WTC11 (cell line): Measurements from ENCODE around the gene ZRANB1. TPM values are rescaled to one million over a fixed set of nuclear protein-coding genes. Genes with fewer than 3 reads are reported as not detected.

Source experiments
- ATAC-seq: fragments of 200-7000 bp; cut with Tn5 transposase; 2 replicates; pipeline ENCODE4 v1.10.0; 2021; ENCODE audit warnings: mild to moderate bottlenecking, moderate library complexity
- CTCF ChIA-PET: fragments of 300-600 bp; sonication (Branson Sonifier 250); formaldehyde crosslinking; loops from one replicate; lab custom pipeline; 2021; ENCODE audit warnings: antibody characterized with exemption; lab: Charles Lee
- POLR2A ChIA-PET: fragments of 350-600 bp; sonication (Branson Sonifier 250); formaldehyde crosslinking; loops from one replicate; lab custom pipeline; 2021; ENCODE audit warnings: antibody characterized with exemption; lab: Charles Lee
- DNase-seq: peaks from one replicate; pipeline ENCODE4 v3.0.0; 2021; ENCODE audit warnings: low spot score
- H3K27ac Mint-ChIP-seq: 2 replicates; pipeline ENCODE4 v1.8.0; 2021; ENCODE audit warnings: mixed read lengths
- H3K27me3 Mint-ChIP-seq: 2 replicates; pipeline ENCODE4 v1.8.0; 2021; ENCODE audit warnings: low read depth, mild to moderate bottlenecking, moderate library complexity, mixed read lengths
- H3K36me3 Mint-ChIP-seq: 2 replicates; pipeline ENCODE4 v1.8.0; 2021; ENCODE audit warnings: mixed read lengths
- H3K4me1 Mint-ChIP-seq: 2 replicates; pipeline ENCODE4 v1.8.0; 2022; ENCODE audit warnings: mixed read lengths
- H3K4me3 Mint-ChIP-seq: 2 replicates; pipeline ENCODE4 v1.8.0; 2021; ENCODE audit warnings: mild to moderate bottlenecking, moderate library complexity, mixed read lengths
- H3K9me3 Mint-ChIP-seq: 2 replicates; pipeline ENCODE4 v1.8.0; 2021; ENCODE audit warnings: mixed read lengths
- AR ChIP-seq: fragments of 250-450 bp; sonication (Bioruptor Pico); IDR thresholded peaks from 2 replicates; pipeline ENCODE4 v1.9.0; 2021; ENCODE audit warnings: mild to moderate bottlenecking
- ATF1 ChIP-seq: sonication (generic); formaldehyde crosslinking; IDR thresholded peaks from 2 replicates; pipeline ENCODE4 v1.8.1; 2023; ENCODE audit warnings: mild to moderate bottlenecking, moderate library complexity, missing genetic modification reagents
- CREM ChIP-seq: sonication (generic); formaldehyde crosslinking; IDR thresholded peaks from 2 replicates; pipeline ENCODE4 v1.8.1; 2022; ENCODE audit warnings: mild to moderate bottlenecking, missing genetic modification reagents, moderate library complexity
- ELF4 ChIP-seq: sonication (generic); formaldehyde crosslinking; IDR thresholded peaks from 2 replicates; pipeline ENCODE4 v1.8.1; 2022; ENCODE audit warnings: low read depth, mild to moderate bottlenecking, moderate library complexity, missing genetic modification reagents
- JAZF1 ChIP-seq: fragments of 250-450 bp; sonication (Bioruptor Pico); IDR thresholded peaks from 2 replicates; pipeline ENCODE4 v1.9.0; 2021; ENCODE audit warnings: moderate library complexity, mild to moderate bottlenecking, inconsistent platforms
- NFE2L1 ChIP-seq: sonication (generic); formaldehyde crosslinking; IDR thresholded peaks from 2 replicates; pipeline ENCODE4 v1.8.1; 2023; ENCODE audit warnings: missing genetic modification reagents
- NR2C2 ChIP-seq: sonication (generic); formaldehyde crosslinking; IDR thresholded peaks from 2 replicates; pipeline ENCODE4 v1.8.0; 2022; ENCODE audit warnings: mild to moderate bottlenecking, missing genetic modification reagents
- SMAD3 ChIP-seq: sonication (generic); formaldehyde crosslinking; IDR thresholded peaks from 2 replicates; pipeline ENCODE4 v1.8.0; 2022; ENCODE audit warnings: missing genetic modification reagents, mild to moderate bottlenecking, borderline replicate concordance
- SP1 ChIP-seq: sonication (generic); formaldehyde crosslinking; conservative IDR thresholded peaks from 2 replicates; pipeline ENCODE4 v1.8.1; 2022; ENCODE audit warnings: missing genetic modification reagents
- STAT6 ChIP-seq: sonication (generic); formaldehyde crosslinking; conservative IDR thresholded peaks from 2 replicates; pipeline ENCODE4 v1.8.1; 2023; ENCODE audit warnings: mild to moderate bottlenecking, low read depth, missing genetic modification reagents, moderate library complexity
- TCF7 ChIP-seq: sonication (generic); formaldehyde crosslinking; IDR thresholded peaks from 2 replicates; pipeline ENCODE4 v1.8.0; 2022; ENCODE audit warnings: mild to moderate bottlenecking, low read depth, missing genetic modification reagents, moderate library complexity
- TEAD4 ChIP-seq: sonication (generic); formaldehyde crosslinking; IDR thresholded peaks from 2 replicates; pipeline ENCODE4 v1.8.0; 2022; ENCODE audit warnings: mild to moderate bottlenecking, missing genetic modification reagents
- TP53 ChIP-seq: sonication (generic); formaldehyde crosslinking; IDR thresholded peaks from 2 replicates; pipeline ENCODE4 v1.8.1; 2023; ENCODE audit warnings: mild to moderate bottlenecking, missing genetic modification reagents
- USF1 ChIP-seq: sonication (generic); formaldehyde crosslinking; IDR thresholded peaks from 2 replicates; pipeline ENCODE4 v1.8.0; 2022; ENCODE audit warnings: mild to moderate bottlenecking, missing genetic modification reagents
- ZBTB21 ChIP-seq: sonication (generic); formaldehyde crosslinking; IDR thresholded peaks from 2 replicates; pipeline ENCODE4 v1.8.1; 2023; ENCODE audit warnings: mild to moderate bottlenecking, missing genetic modification reagents, borderline replicate concordance
- ZNF281 ChIP-seq: sonication (generic); formaldehyde crosslinking; IDR thresholded peaks from 2 replicates; pipeline ENCODE4 v1.8.0; 2023; ENCODE audit warnings: mild to moderate bottlenecking, missing genetic modification reagents
- ZNF396 ChIP-seq: fragments of 250-450 bp; sonication (Bioruptor Pico); IDR thresholded peaks from 2 replicates; pipeline ENCODE4 v1.8.0; 2021; ENCODE audit warnings: mild to moderate bottlenecking, moderate library complexity, borderline replicate concordance
- ZNF425 ChIP-seq: fragments of 250-450 bp; sonication (Bioruptor Pico); conservative IDR thresholded peaks from 2 replicates; pipeline ENCODE4 v1.9.0; 2021; ENCODE audit warnings: mild to moderate bottlenecking
- total RNA-seq: library from RNA; stranded (reverse); gene quantifications from 3 replicates; pipeline ENCODE4 v1.2.3, GENCODE V29; 2021

ZRANB1 gene
- total RNA-seq, 1 experiment from 2014 or later: 15.9 TPM

- Mint-ChIP-seq H3K4me3 (no peak overlapping the region), H3K27ac (peak overlapping the region; percentile 94), H3K27me3 (no peaks in the 10 kb centered on the region), H3K36me3 (peaks cover 13% of the 10 kb centered on the region), H3K9me3 (no peaks in the 10 kb centered on the region), H3K4me1 (peaks cover 49% of the 10 kb centered on the region)
- TF ChIP-seq TCF7 (CRISPR knock-in tag) (no peak), NR2C2 (CRISPR knock-in tag) (no peak), ZBTB21 (CRISPR knock-in tag) (no peak), TP53 (CRISPR knock-in tag) (no peak), NFE2L1 (no peak)
- no peak for DNase-seq
- ChIA-PET CTCF (interaction anchor here (1.6 kb wide), 1 partner anchor 51 kb away, joined by 4 read pairs; no protein-coding TSS in a partner anchor), POLR2A (interaction anchor here (0.5 kb wide), 1 partner anchor 343 kb away, joined by 3 read pairs; no protein-coding TSS in a partner anchor)
- ATAC-seq: no peak
Measured at GRCh38 chr10:125010362-125010761, 68.4 kb downstream of the ZRANB1 start.

- DNase-seq (no peak), ATAC-seq (no peak)
- peak overlapping the region; percentile 86 for H3K27ac Mint-ChIP-seq
- POLR2A ChIA-PET: interaction anchor here (0.5 kb wide), 1 partner anchor 220 kb away, joined by 3 read pairs; the partner anchor contains the start of gene EEF1AKMT2
- no peak for TF ChIP-seq ELF4 (CRISPR knock-in tag)
- no peak for TF ChIP-seq STAT6 (CRISPR knock-in tag)
- no peak for TF ChIP-seq ATF1
- TF ChIP-seq SMAD3 (CRISPR knock-in tag): no peak
- no peak for TF ChIP-seq ZNF281 (CRISPR knock-in tag)
- H3K4me3 Mint-ChIP-seq: no peak overlapping the region
- no peaks in the 10 kb centered on the region for H3K27me3 Mint-ChIP-seq
- H3K4me1 Mint-ChIP-seq: peaks cover 51% of the 10 kb centered on the region
- no peaks in the 10 kb centered on the region for H3K9me3 Mint-ChIP-seq
- CTCF ChIA-PET: interaction anchor here (0.9 to 1.6 kb wide), 3 partner anchors 34 to 50 kb away, joined by 4 read pairs; no protein-coding TSS in a partner anchor
- H3K36me3 Mint-ChIP-seq: peaks cover 15% of the 10 kb centered on the region
Measured at GRCh38 chr10:125011171-125011925, 69.4 kb downstream of the ZRANB1 start.

GRCh38 chr10:125011926-125012705, 70.2 kb downstream of the ZRANB1 start:
- peaks cover 21% of the 10 kb centered on the region for H3K36me3 Mint-ChIP-seq
- peaks cover 53% of the 10 kb centered on the region for H3K4me1 Mint-ChIP-seq
- H3K4me3 Mint-ChIP-seq: no peak overlapping the region
- no peak for DNase-seq
- CTCF ChIA-PET: interaction anchor here (0.9 to 1.6 kb wide), 4 partner anchors 33 to 49 kb away, joined by 3 to 4 read pairs (median 4); no protein-coding TSS in a partner anchor
- H3K27ac Mint-ChIP-seq: peak overlapping the region; percentile 73
- H3K27me3 Mint-ChIP-seq: no peaks in the 10 kb centered on the region
- POLR2A ChIA-PET: no interaction called here
- ATAC-seq: no peak
- no peaks in the 10 kb centered on the region for H3K9me3 Mint-ChIP-seq
- TF ChIP-seq USF1 (CRISPR knock-in tag) (no peak), TEAD4 (CRISPR knock-in tag) (no peak), SP1 (no peak), ZNF425 (CRISPR knock-in tag) (no peak), ZNF396 (CRISPR knock-in tag) (no peak), JAZF1 (CRISPR knock-in tag) (no peak), CREM (no peak), AR (CRISPR knock-in tag) (no peak)
